Neural cell (in vitro differentiated cells): Measurements from ENCODE around the gene MYO18B. TPM values are rescaled to one million over a fixed set of nuclear protein-coding genes. Genes with fewer than 3 reads are reported as not detected.

Source experiments
- H2AFZ ChIP-seq: fragments of 200-600, 300-800 bp; sonication (generic), shearing (Covaris generic); 2 replicates; pipeline ENCODE4 v1.6.0; 2014; ENCODE audit warnings: low read depth, mild to moderate bottlenecking, antibody characterized with exemption, low read length, moderate library complexity
- H3F3A ChIP-seq: fragments of 200-600 bp; shearing (Covaris generic); 2 replicates; pipeline ENCODE4 v1.6.1; 2016; ENCODE audit warnings: mild to moderate bottlenecking, moderate library complexity, mixed read lengths, antibody characterized with exemption, low read length; ENCODE audit not compliant: insufficient read depth, poor library complexity, severe bottlenecking
- H3K27ac ChIP-seq: fragments of 200-600, 300-800 bp; sonication (generic), shearing (Covaris generic); 2 replicates; pipeline ENCODE4 v1.5.1; 2014; ENCODE audit warnings: mild to moderate bottlenecking, low read length, moderate library complexity
- H3K27me3 ChIP-seq: fragments of 300-800, 200-600 bp; sonication (generic), shearing (Covaris generic); 2 replicates; pipeline ENCODE4 v1.6.0; 2014; ENCODE audit warnings: mild to moderate bottlenecking, low read depth, low read length, moderate library complexity; ENCODE audit not compliant: insufficient read depth
- H3K36me3 ChIP-seq: fragments of 300-800, 200-600 bp; sonication (generic), shearing (Covaris generic); 2 replicates; pipeline ENCODE4 v1.5.1; 2014; ENCODE audit warnings: mild to moderate bottlenecking, antibody characterized with exemption, low read length, moderate library complexity; ENCODE audit not compliant: insufficient read depth
- H3K4me2 ChIP-seq: fragments of 300-800, 200-600 bp; sonication (generic), shearing (Covaris generic); 2 replicates; pipeline ENCODE4 v1.6.0; 2014; ENCODE audit warnings: mild to moderate bottlenecking, low read length
- H3K4me3 ChIP-seq: fragments of 300-800, 200-600 bp; sonication (generic), shearing (Covaris generic); 2 replicates; pipeline ENCODE4 v1.5.1; 2014; ENCODE audit warnings: mild to moderate bottlenecking, low read length, moderate library complexity
- H3K79me2 ChIP-seq: fragments of 200-600 bp; shearing (Covaris generic); replicated peaks from 2 replicates; pipeline ENCODE4 v1.6.0; 2014; ENCODE audit warnings: mild to moderate bottlenecking, low read length, moderate library complexity; ENCODE audit not compliant: insufficient read depth
- H3K9ac ChIP-seq: fragments of 300-800, 200-600 bp; sonication (generic), shearing (Covaris generic); 2 replicates; pipeline ENCODE4 v1.6.1; 2016; ENCODE audit warnings: mild to moderate bottlenecking, low read length, mixed read lengths
- H3K9me2 ChIP-seq: fragments of 200-600 bp; shearing (Covaris generic); 2 replicates; pipeline ENCODE4 v1.6.1; 2016; ENCODE audit warnings: mild to moderate bottlenecking, low read length, mixed read lengths; ENCODE audit not compliant: insufficient read depth
- H3K9me3 ChIP-seq: fragments of 200-600, 300-800 bp; sonication (generic), shearing (Covaris generic); 2 replicates; pipeline ENCODE4 v1.6.1; 2016; ENCODE audit warnings: mild to moderate bottlenecking, mixed run types, low read length, moderate library complexity, mixed read lengths
- H4K20me1 ChIP-seq: fragments of 200-600 bp; shearing (Covaris generic); 2 replicates; pipeline ENCODE4 v1.6.1; 2016; ENCODE audit warnings: mild to moderate bottlenecking, mixed run types; ENCODE audit not compliant: insufficient read depth
- EP300 ChIP-seq: fragments of 450-650 bp; conservative IDR thresholded peaks from 2 replicates; pipeline ENCODE4 v1.6.1; 2014; ENCODE audit warnings: antibody characterized with exemption, mild to moderate bottlenecking, moderate library complexity; ENCODE audit not compliant: poor library complexity, severe bottlenecking
- EZH2 ChIP-seq: fragments of 200-600, 300-800 bp; shearing (Covaris generic), sonication (generic); IDR thresholded peaks from 2 replicates; pipeline ENCODE4 v1.6.1; 2014; ENCODE audit warnings: antibody characterized with exemption, low read length, borderline replicate concordance, mild to moderate bottlenecking; ENCODE audit not compliant: insufficient read depth, poor library complexity, severe bottlenecking
- MXI1 ChIP-seq: fragments of 450-650 bp; conservative IDR thresholded peaks from 2 replicates; pipeline ENCODE4 v1.6.1; 2014; ENCODE audit warnings: antibody characterized with exemption, mild to moderate bottlenecking; ENCODE audit not compliant: poor library complexity, severe bottlenecking
- POLR2AphosphoS5 ChIP-seq: IDR thresholded peaks from 2 replicates; pipeline ENCODE4 v1.6.1; 2012
- RAD21 ChIP-seq: fragments of 450-650 bp; conservative IDR thresholded peaks from 2 replicates; pipeline ENCODE4 v1.6.1; 2014; ENCODE audit warnings: antibody characterized with exemption, mild to moderate bottlenecking, moderate library complexity
- REST ChIP-seq: IDR thresholded peaks from 2 replicates; pipeline ENCODE4 v1.6.1; 2012; ENCODE audit warnings: borderline replicate concordance
- SMC3 ChIP-seq: fragments of 450-650 bp; conservative IDR thresholded peaks from 2 replicates; pipeline ENCODE4 v1.6.1; 2014; ENCODE audit warnings: antibody characterized with exemption, mild to moderate bottlenecking, moderate library complexity; ENCODE audit not compliant: poor library complexity
- TAF1 ChIP-seq: IDR thresholded peaks from 2 replicates; pipeline ENCODE4 v1.6.1; 2012; ENCODE audit warnings: low read depth
- polyA plus RNA-seq: library from polyadenylated mRNA; depleted of rRNA; stranded (reverse); fragments of >200 nt; gene quantifications from 2 replicates; pipeline ENCODE4 v1.2.3, GENCODE V29; 2014
- TF ChIP-seq, protein P1 (sequence below): fragments of 450-650 bp; IDR thresholded peaks from 2 replicates; pipeline ENCODE4 v1.5.1; 2014; ENCODE audit warnings: antibody characterized with exemption, mild to moderate bottlenecking, moderate library complexity; ENCODE audit not compliant: poor library complexity, severe bottlenecking

The MYO18B gene
- polyA plus RNA-seq, 1 donor from 2014 or later: 0.71 TPM

DNA sequence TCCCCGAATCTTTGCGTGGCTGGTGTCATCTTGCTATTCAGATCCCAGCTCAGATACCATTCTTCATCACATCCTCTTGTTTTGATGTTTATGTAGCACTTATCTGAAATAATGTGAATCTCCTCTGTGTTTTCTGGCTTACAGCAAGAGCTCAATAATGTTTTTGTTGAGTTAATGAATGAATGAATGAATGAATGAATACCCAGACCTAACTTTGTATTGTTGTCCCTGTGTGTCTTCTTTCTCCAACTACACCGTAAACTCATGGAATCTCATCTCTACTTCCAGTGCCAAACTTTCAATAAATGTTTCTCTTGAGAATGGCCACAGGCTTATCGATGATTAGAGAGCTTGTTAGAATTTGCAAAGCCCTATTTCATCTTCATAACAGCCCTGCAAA, 110.2 kb downstream of the MYO18B start:
- H3K9me3 ChIP-seq: no peaks in the 10 kb centered on the region
- H3K4me3 ChIP-seq: no peak overlapping the region
- TF ChIP-seq EZH2 (no peak), REST (no peak), EP300 (no peak), POLR2AphosphoS5 (no peak), TAF1 (no peak), MXI1 (no peak), RAD21 (no peak), SMC3 (no peak)
- TF ChIP-seq, protein P1, sequence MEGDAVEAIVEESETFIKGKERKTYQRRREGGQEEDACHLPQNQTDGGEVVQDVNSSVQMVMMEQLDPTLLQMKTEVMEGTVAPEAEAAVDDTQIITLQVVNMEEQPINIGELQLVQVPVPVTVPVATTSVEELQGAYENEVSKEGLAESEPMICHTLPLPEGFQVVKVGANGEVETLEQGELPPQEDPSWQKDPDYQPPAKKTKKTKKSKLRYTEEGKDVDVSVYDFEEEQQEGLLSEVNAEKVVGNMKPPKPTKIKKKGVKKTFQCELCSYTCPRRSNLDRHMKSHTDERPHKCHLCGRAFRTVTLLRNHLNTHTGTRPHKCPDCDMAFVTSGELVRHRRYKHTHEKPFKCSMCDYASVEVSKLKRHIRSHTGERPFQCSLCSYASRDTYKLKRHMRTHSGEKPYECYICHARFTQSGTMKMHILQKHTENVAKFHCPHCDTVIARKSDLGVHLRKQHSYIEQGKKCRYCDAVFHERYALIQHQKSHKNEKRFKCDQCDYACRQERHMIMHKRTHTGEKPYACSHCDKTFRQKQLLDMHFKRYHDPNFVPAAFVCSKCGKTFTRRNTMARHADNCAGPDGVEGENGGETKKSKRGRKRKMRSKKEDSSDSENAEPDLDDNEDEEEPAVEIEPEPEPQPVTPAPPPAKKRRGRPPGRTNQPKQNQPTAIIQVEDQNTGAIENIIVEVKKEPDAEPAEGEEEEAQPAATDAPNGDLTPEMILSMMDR: no peak
- peaks cover 14% of the 10 kb centered on the region for H3K27me3 ChIP-seq
- no peaks in the 10 kb centered on the region for H3K79me2 ChIP-seq
- H3K9ac ChIP-seq: no peak overlapping the region
- no peaks in the 10 kb centered on the region for H3K9me2 ChIP-seq
- no peak overlapping the region for H3K4me2 ChIP-seq
- no peaks in the 10 kb centered on the region for H3K36me3 ChIP-seq
- no peak overlapping the region for H3K27ac ChIP-seq
- no peaks in the 10 kb centered on the region for H4K20me1 ChIP-seq
- H3F3A ChIP-seq: no peaks in the 10 kb centered on the region
- H2AFZ ChIP-seq: no peak overlapping the region

DNA sequence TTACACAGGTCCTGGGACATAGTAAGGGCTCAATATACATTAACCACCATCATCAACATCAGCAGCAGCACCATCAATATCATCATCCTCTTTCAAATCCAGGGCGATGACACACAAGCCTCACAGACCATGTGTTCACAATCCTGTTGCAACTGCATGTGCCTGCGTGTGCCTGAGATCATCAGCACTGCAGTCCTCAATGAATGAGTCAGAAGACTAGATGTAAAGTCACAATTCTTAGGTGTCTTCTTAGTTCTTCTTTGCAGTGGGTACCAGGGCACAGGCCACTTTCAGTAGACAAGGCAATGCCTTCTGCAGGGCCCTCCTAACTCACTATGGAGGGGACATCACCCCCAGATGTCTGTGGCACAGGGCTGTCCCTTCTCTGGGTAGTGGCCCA, 111.1 kb downstream of the MYO18B start:
- Histone ChIP-seq H3K79me2 (no peaks in the 10 kb centered on the region), H3K9ac (no peak overlapping the region), H3F3A (no peaks in the 10 kb centered on the region), H3K27me3 (peaks cover 14% of the 10 kb centered on the region), H3K4me3 (no peak overlapping the region), H2AFZ (no peak overlapping the region), H3K27ac (no peak overlapping the region), H3K4me2 (no peak overlapping the region), H4K20me1 (no peaks in the 10 kb centered on the region), H3K9me2 (no peaks in the 10 kb centered on the region), H3K9me3 (no peaks in the 10 kb centered on the region), H3K36me3 (no peaks in the 10 kb centered on the region)
- TF ChIP-seq RAD21: no peak
- no peak for TF ChIP-seq POLR2AphosphoS5
- TF ChIP-seq, protein P1: no peak
- no peak for TF ChIP-seq SMC3
- TF ChIP-seq REST: no peak
- no peak for TF ChIP-seq TAF1
- no peak for TF ChIP-seq EP300
- no peak for TF ChIP-seq MXI1
- TF ChIP-seq EZH2: no peak
